Frontal cortex (tissue), 4 donors: ENCODE results near the gene GRN. TPM values are rescaled to one million over a fixed set of nuclear protein-coding genes. Genes with fewer than 3 reads are reported as not detected.
"Not testable (repeated sequence)": the region's sequence is repeated elsewhere in the genome, so short reads cannot be mapped to it uniquely, and the experiment has no call there.

Experiments
- DNase-seq, 2 donors: peaks; one replicate each; pipeline ENCODE4 v3.0.0; 2012; ENCODE audit warnings: low spot score in 2 of 2
- FAIRE-seq: peaks from 2 replicates; lab custom pipeline; 2012; peaks lifted over from hg19 to GRCh38; lab: Jason Lieb, UNC
- total RNA-seq: library from RNA; depleted of rRNA; stranded (reverse); fragments of >200 nt; gene quantifications from one replicate; pipeline ENCODE4 v1.2.3, GENCODE V29; 2014
- donor health status: control.
- donor health status: control.
- donor health status: control.

The GRN gene
- total RNA-seq, 1 donor from 2014 or later: 44.0 TPM

DNA sequence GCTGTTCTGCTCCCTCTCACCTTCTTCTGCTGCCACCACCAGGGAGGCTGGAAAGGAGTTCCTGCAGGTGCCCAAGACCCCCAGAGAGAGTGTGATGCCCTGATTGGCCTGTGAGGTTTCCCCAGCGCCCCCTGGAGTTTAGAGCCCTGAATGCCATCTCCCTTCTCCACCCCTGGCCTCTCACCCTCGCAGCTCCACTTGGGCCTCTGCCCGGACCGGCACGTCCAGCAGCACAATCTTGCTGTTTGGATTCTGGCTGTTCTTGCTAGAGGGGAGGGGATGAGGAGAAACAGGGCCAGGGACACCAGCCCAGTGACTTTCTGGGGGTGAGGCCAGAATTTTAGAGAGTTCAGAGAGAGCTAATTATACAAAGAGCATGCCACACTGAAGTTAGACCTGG lies 31.0 kb downstream of the GRN start:
- peak; percentile 44 to 64 for DNase-seq
- no peak for FAIRE-seq

DNA sequence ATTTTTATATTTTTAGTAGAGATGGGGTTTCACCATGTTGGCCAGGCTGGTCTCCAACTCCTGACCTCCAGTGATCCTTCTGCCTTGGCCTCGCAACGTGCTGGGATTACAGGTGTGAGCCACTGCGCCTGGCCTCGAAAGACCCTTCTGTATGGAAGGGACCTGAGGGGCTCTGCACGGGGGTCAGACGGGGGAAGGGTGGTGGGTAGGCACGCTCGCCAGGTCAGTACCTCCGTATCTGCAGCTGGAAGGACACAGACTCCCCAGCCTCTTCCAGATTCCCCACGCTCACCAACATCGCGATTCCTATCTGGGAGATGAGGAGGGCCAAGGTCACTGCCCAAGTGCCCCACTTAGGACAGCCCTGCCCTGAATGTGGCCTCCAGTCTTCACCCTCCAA lies 31.7 kb downstream of the GRN start:
- DNase-seq: peak in 1 of 2 donors; percentile 16
- no peak for FAIRE-seq

DNA sequence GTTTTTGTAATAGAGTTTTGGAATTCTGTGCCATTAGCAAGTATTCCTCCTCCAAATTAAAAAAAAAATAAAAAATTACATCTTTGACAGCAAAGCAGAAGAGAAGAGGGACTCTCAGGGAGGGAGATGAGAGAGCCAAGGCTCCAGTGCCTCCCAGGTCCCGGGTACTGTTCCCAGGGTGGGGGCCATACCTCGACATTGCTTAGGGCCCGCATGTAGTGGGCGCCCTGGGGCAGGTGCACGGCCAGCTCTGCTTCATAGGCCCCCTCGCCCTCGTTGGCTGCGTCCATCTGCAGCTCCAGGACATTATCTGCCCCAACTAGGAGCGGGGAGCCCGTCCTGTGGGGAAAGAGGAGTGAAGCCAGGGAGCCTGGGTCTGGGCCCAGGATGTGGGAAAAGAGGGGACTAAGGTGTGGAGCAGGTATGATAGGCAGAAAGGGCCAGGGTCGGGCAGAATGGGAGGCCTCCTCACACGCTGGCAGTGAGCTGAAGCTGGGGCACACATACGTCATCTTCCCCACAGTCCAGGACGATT lies 33.1 kb downstream of the GRN start:
- peak in 1 of 2 donors; percentile 11 for DNase-seq
- FAIRE-seq: no peak

DNA sequence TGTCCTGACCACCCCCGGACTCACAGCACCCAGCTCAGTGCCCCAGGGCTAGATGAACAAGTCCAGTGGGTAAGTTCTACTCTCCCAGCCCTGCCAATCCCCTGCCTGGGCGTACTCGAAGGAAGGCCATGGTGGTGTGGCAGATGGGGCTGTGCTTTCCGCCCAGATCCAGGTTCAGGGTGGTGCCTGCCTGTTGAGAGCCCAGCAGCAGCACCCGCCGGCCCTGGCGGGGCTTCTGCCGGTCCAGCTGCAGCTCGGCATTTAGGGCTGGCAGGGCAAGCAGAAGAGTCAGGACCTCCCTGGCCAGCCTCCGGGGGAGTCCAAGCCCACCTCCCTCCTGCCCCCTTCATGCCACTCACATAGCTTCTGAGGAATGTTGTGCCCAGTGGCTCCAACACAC lies 34.8 kb downstream of the GRN start:
- FAIRE-seq (no peak), DNase-seq (no peak)

DNA sequence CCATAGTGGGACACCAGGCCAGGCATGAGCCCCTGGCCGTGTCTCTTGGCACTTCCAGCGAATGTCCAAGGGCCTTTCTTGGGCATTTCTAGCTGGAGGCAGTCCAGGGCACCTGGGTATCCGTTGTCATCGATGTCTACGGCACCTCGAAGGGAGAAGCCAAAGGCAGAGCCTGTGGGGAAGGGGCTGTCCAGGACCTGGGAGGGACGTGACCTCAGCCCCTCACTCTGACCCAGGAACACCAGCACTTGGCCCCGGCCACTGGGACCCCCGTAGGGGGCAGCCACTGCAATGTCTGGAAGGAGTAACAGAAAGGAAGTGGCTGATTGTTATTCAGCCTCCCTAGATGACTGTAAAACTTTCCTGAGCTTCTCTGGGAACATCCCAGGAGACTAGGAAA lies 35.7 kb downstream of the GRN start:
- FAIRE-seq: no peak
- no peak for DNase-seq

DNA sequence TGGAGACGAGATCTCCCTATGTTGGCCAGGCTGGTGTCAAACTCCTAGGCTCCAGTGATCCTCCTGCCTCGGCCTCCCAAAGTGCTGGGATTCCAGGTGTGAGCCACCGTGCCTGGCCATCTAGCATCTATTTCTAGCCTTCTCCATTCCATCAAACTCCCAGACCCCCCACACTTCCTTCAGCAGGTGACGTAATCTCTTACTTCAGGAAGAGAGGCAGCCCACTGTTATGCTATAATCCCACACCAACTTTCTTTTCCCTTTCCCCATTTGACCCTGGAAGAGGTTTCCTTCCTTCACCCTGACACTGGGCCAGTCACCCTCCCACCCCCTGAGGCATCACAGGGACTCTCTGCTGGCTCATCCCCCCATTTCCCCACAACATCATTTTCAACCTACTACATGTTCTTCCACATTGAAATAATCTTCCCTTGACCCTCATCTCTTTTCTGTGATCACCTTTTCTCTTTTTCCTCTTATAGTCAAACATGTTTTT lies 36.8 kb downstream of the GRN start:
- FAIRE-seq (no peak), DNase-seq (no peak)

DNA sequence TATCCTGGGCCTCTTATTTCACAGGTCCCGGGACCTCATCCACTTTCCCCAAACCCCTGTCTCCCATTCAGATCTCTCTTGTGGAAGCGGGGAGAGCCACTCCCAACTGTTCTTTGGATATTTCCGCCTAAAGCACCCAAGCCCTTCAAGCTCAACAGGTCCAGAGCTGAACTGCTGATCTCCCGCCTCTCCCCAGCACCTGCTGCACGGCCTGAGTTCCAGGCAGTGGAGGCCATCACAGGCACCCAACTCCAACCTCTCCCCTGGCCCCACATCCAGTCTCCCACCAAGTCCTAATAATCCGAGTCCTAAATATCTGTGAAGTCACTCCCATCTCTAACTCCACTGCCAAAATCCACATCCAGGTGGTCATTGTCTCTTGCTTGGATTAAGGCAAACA lies 37.8 kb downstream of the GRN start:
- FAIRE-seq (no peak), DNase-seq (no peak)

DNA sequence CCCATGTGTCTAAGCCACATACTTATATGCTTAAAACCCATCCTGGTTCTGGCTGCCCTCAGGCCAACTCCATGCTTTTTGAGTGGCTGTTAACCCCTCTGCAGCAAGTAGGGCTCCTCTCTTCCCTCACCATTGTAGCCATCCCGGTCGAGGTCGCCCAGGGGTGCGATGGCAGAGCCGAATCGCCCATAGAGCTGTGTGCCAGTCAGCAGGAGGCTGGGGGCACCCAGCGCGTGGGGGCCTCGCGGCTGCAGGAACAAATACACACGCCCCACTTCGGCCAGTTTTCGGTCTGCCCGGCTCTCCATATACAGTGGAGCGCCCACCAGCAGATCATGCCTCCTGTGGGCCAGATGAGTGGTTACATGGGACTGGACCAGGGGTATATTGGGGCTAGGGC lies 38.3 kb downstream of the GRN start:
- FAIRE-seq (no peak), DNase-seq (no peak)

DNA sequence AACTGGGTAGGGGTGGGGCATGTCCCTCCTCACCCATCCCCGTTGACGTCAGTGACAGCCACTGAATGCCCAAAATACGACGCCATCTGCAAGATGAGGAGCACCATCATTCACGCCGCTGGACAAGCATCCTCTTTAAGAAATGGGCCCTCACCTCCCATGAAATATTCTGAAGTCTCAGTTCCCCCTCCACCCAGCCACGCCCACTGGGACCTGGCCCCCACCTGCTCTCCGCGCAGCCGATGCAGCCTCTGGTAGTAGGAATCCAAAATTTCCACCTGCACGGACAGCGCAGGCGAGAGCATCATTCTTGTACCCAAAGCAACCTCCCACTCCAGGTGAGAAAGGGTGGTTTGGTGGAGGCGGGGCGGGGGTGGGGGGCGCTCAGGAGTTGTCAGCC lies 38.8 kb downstream of the GRN start:
- no peak for FAIRE-seq
- no peak for DNase-seq

DNA sequence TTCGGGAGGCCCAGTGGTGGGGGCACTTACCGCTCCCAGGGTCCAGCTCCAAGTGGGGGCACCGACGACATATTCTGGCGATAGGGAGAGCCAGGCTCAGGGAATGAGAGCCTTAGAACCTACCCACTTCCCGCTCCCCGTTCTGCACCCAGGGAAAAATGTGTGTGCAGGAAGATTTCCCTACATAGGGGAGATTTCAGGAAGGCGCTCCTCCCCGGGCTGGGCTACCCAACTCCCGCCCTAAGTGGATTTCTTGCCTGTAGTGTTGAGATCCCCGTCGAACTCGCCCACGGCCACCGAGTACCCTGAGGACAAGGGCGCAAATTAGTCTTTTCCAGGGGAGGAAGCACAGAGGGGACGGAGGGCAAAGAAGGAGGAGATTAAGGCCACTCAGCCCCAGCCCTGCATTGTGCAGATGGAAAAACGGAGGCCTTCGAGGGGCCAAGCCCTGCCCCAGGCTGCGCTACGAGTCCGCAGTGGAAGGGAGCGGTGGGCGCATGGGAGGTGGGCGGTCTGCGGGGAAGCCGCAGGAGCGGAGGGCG lies 39.2 kb downstream of the GRN start:
- FAIRE-seq (no peak), DNase-seq (no peak)

DNA sequence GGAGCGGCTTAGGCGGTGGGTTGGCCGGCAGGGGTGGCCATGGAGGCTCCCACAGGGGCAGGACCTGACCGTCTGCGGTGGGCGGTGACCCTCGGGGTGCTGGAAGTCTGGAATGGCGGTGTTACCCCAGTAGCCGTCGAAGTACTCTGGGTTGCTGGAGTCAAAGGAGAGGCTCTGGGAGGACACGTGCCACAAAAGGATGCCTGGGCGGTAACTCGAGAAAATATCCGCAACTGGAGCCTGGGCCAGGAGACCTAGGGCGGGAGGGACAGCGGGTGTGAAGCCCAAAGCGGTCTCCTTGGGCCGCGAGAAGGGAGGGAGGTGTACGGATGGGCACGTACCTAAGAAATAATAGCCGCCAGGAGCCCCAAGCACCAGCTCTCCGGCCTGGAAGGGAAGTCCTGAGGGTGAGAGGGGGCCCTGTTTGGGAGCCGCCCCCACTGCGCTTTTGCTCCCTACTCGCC lies 39.8 kb downstream of the GRN start:
- DNase-seq (peak in 1 of 2 donors; percentile 46), FAIRE-seq (no peak)

DNA sequence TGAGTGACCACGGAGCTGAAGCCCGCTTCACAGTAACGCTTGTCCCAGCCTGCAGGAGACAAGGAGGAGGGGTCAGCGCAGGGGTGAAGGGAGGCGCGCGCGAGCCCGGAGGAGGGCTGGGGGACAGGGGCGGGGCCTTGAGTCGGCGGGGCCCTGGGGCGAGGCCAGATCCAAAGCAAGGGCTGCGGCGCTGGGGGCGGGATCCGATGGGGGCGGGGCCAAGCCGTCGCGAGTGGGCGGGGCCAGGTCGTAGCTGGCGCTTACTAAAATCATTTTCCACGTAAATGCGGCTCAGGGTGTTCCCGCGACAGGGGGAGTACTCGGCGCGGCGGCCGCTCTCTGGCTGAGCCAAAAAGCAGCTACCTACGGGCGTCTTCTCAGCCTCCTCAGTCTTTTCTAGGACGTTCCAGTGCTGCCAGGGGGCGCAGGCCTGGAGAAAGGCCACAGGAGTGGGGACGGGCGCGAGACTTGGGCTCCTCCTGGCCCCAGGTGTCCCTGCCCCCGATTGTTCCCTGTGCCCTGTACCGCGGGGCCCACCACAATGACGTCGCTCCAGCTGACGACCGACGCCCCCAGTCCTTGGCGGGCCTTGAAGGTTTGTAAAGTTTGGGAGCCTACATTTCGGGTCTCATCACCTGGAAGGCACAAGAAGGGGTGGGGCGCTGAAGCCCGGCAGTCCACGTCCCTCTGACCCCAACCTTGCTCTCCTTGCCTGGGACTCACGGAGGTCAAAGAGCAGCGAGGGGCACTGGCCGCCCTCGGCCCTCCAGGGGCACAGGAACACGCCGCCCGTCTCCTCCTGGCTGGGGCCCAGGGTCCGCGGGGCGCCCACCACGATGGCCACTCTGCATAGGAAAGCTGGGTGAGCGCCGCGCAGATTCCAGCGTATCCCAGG lies 40.4 kb downstream of the GRN start:
- FAIRE-seq: no peak
- peak; percentile 73 to 89 for DNase-seq

DNA sequence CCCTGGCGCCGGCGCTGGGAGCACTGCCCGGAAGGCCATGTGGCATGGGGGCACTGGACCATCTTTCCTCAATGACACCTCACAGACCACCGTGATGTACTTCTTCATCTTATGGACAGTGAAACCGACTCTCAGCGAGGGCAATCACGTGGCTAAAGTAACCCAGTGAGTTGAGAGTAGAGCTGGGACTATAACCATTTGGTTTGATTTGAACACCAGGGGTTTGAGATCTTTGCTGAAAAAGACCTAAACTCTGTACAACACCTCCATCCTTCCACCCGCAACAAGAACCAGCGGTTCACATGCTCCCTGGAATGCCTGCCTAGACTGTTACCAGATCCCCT lies 41.1 kb downstream of the GRN start:
- FAIRE-seq (no peak), DNase-seq (no peak)

DNA sequence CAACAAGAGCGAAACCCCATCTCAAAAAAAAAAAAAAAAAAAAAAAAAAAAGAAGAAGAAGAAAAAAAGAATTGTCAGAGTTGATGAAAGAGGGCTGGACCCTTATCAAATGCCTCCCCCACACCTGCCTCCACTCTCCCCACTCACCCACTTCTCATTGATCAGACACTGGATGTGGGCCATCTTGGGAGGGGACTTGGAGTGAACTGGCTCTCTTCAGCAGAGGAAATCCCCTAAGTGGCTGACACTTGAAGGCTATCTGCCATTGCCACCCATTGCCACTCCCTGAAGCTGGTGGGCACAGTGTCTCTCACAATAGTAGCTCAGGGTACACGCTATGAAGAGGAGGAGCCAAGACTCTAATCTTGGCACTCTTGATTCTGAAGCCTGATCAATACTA lies 42.7 kb downstream of the GRN start:
- FAIRE-seq (no peak), DNase-seq (no peak)

DNA sequence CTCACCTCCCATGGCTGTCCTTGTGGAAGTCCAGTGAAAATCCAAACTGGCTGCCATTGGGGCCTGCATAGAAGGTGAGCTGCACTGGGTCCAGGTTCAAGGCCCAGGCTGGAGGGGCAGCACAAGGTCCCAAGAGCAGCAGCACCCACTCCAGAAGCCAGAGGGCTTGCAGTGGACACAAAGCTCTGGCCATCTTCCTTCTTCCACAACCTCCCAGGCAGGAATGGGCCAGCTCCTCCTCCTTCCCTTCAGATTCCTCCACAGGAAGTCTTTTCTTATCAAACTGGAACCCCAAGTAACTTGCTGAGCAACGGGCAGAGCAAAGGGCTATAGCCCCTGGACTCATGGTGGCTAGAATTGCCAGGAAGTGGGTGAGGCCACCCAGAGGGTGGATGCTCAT lies 44.2 kb downstream of the GRN start, which contains the start of gene ITGA2B:
ITGA2B (minus strand) TSS at position 369 of the 400 bp plus-strand sequence; CDS start at position 193, 176 bp downstream.
- DNase-seq (no peak), FAIRE-seq (no peak)

DNA sequence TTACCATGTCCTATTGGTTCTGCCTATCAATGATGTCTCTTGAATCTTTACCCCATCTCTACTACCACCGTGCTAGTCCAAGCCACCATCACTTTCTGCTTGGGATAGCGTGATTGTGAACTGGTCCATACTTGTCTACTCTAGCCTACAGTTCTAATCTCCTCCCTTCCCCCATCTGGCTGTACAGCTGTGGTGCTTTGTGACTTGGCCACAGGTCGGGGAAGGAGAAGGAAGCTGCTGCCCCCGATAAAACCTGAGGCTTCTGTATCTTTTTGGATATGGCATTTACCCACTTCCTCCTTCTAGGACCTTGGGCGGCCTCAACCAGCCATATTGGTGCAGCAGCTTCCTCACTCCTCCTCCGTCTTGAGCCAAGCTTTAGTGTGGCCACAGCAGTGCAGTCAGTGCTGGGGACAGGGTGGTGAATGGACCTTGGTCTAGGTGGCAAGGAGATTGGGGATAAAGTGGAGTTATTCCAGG lies 44.7 kb downstream of the GRN start:
- no peak for FAIRE-seq
- no peak for DNase-seq

DNA sequence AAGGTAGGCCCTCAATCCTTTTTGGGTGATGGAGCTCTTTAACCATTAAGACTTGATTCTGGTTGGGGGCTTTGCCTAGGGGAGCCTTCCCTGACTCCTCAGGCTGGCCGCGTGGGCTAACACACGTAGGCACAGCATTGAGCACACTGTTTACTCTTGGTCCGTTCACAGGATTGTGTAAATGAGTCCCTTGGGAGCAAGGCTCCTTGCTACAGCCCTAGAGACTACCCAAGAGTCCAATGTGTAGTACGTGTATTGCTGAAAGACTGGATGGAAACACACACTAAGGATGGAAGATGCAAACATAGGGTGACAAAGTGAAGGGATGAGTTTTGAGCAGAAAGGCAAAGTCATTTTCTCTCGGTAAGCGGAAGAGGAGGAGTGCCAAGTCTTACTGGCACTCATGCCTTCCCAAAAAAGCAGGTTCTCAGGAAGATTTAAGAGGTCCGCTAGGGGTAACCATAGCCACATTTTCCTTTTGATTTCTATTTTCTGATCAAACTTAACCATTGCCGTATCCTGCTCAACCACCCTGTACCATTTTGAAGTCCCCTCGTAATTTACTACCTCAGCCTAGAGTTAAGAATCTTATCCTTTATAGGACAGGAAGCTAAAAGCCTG lies 45.3 kb downstream of the GRN start:
- FAIRE-seq: no peak
- DNase-seq: no peak

DNA sequence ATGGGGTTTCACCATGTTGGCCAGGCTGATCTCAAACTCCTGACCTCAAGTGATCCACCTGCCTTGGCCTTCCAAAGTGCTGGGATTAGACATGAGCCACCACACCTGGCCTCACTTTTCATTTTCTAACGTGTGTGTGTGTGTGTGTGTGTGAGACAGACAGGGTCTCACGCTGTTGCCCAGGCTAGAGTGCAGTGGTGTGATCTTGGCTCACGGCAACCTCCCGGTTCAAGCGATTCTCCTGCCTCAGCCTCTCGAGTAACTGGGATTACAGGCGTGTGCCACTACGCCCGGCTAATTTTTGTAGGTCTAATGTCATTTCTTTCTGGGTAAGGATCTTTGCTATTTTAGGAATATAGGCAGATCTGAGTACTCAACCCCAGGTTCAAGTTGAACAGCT lies 49.0 kb downstream of the GRN start:
- not testable (repeated sequence) for DNase-seq, FAIRE-seq

DNA sequence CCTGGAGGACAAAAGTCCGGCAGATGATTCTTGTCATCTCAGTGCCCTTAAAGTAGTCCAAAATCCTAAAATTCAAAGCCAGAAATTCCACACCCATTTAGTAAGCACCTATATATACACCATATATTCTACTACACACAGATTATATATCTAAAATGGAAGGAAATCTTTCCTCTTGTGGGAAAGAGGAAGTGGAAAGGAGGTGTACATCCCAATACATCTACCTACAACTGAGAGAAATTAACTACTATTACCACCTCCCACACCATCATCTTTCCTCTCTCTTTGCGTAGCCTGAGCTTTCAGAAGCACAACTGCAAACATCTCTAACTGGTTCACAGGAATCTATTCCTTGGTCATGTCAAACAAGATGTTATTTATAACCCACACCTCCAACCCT lies 49.7 kb downstream of the GRN start:
- no peak for DNase-seq
- no peak for FAIRE-seq

DNA sequence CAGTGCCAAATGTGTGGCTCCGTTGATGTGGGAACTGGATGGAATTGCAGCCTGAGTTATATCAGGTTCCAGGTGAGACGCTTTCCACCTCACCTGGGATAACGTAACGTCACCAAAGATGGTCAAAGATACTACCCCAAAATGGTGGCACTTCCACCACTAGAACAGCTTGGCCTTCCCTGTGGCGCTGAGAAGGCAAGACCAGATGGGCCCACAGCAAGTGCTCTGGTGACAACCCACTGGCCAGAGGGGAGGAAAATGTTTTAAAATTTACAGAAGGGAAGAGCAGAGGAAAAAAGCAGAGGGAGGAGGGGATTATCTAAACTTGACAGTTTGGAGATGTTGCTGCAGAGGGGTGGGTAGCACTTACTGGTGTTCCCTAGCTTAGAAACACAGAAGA lies 51.8 kb downstream of the GRN start:
- no peak for FAIRE-seq
- no peak for DNase-seq
